Measurements from ENCODE around the gene TTC24.
"Not testable (repeated sequence)": the region's sequence is repeated elsewhere in the genome, so short reads cannot be mapped to it uniquely, and the experiment has no call there.

Gene TTC24

GRCh38 chr1:156587927-156588326, 8.4 kb downstream of the TTC24 start:
- DNase-seq (ENCODE audit: low read depth) = not testable (repeated sequence)

GRCh38 chr1:156589546-156589945, 10.0 kb downstream of the TTC24 start:
- DNase-seq (ENCODE audit: low read depth) = no peak

- DNase-seq (ENCODE audit: low read depth) = no peak
These were observed 11.0 kb downstream of the TTC24 start for GRCh38 chr1:156590326-156591180.

- no peak for DNase-seq (ENCODE audit: low read depth)
These were observed 11.6 kb downstream of the TTC24 start for GRCh38 chr1:156591181-156591431.

GRCh38 chr1:156591432-156592157, 12.1 kb downstream of the TTC24 start, which contains the start of gene NAXE:
NAXE (plus strand) TSS chr1:156591776; CDS start chr1:156591805, 29 bp downstream.
- no peak for DNase-seq (ENCODE audit: low read depth)

- no peak for DNase-seq (ENCODE audit: low read depth)
These were observed 12.8 kb downstream of the TTC24 start for GRCh38 chr1:156592158-156592909.

- DNase-seq (ENCODE audit: low read depth) = no peak
These were observed 13.6 kb downstream of the TTC24 start for GRCh38 chr1:156592910-156593660.

- no peak for DNase-seq (ENCODE audit: low read depth)
These were observed 14.1 kb downstream of the TTC24 start for GRCh38 chr1:156593661-156593989.

- DNase-seq (ENCODE audit: low read depth) = no peak
These were observed 14.7 kb downstream of the TTC24 start for GRCh38 chr1:156594190-156594589.

- no peak for DNase-seq (ENCODE audit: low read depth)
These were observed 15.5 kb downstream of the TTC24 start for GRCh38 chr1:156595016-156595415.

GRCh38 chr1:156596426-156596825, 16.9 kb downstream of the TTC24 start:
- no peak for DNase-seq (ENCODE audit: low read depth)

- DNase-seq (ENCODE audit: low read depth) = no peak
These were observed 18.6 kb downstream of the TTC24 start for GRCh38 chr1:156598125-156598524.

GRCh38 chr1:156598731-156599432, 19.4 kb downstream of the TTC24 start:
- no peak for DNase-seq (ENCODE audit: low read depth)

- no peak for DNase-seq (ENCODE audit: low read depth)
These were observed 20.3 kb downstream of the TTC24 start for GRCh38 chr1:156599811-156600210.

- no peak for DNase-seq (ENCODE audit: low read depth)
These were observed 21.2 kb downstream of the TTC24 start for GRCh38 chr1:156600733-156601121.

- DNase-seq (ENCODE audit: low read depth) = peak; percentile 90
These were observed 21.8 kb downstream of the TTC24 start, which contains the start of gene GPATCH4 for GRCh38 chr1:156601122-156601830. GPATCH4 (minus strand) TSS chr1:156601479.

GRCh38 chr1:156601892-156602291, 22.4 kb downstream of the TTC24 start:
- DNase-seq (ENCODE audit: low read depth) = no peak

GRCh38 chr1:156602557-156602993, 23.1 kb downstream of the TTC24 start:
- no peak for DNase-seq (ENCODE audit: low read depth)

GRCh38 chr1:156607344-156607743, 27.8 kb downstream of the TTC24 start:
- not testable (repeated sequence) for DNase-seq (ENCODE audit: low read depth)

GRCh38 chr1:156608036-156608674, 28.6 kb downstream of the TTC24 start:
- DNase-seq (ENCODE audit: low read depth) = peak; percentile 74
